GM21515 (cell line): ENCODE data around the gene ALOX15B.
"Not testable (repeated sequence)": the region's sequence is repeated elsewhere in the genome, so short reads cannot be mapped to it uniquely, and the experiment has no call there.

Experiments used
- ATAC-seq: cut with Tn5 transposase; IDR thresholded peaks from one replicate; pipeline ENCODE4 v1.9.1; 2021; ENCODE audit not compliant: unreplicated experiment

The ALOX15B gene

DNA sequence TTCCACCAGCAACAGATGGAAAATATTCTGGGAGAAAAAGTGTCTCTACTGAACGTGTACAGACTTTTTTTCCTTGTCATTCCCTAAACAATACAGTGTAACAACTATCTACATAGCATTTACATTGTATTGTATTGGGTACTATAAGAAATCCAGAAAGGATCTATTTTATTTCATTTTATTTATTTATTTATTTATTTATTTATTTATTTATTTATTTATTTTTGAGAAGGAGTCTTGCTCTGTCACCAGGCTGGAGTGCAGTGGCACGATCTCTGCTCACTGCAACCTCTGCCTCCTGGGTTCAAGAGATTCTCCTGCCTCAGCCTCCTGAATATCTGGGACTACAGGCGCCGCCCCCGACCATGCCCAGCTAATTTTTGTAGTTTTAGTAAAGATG is 39.1 kb downstream of the ALOX15B start:
- ATAC-seq = not testable (repeated sequence)

DNA sequence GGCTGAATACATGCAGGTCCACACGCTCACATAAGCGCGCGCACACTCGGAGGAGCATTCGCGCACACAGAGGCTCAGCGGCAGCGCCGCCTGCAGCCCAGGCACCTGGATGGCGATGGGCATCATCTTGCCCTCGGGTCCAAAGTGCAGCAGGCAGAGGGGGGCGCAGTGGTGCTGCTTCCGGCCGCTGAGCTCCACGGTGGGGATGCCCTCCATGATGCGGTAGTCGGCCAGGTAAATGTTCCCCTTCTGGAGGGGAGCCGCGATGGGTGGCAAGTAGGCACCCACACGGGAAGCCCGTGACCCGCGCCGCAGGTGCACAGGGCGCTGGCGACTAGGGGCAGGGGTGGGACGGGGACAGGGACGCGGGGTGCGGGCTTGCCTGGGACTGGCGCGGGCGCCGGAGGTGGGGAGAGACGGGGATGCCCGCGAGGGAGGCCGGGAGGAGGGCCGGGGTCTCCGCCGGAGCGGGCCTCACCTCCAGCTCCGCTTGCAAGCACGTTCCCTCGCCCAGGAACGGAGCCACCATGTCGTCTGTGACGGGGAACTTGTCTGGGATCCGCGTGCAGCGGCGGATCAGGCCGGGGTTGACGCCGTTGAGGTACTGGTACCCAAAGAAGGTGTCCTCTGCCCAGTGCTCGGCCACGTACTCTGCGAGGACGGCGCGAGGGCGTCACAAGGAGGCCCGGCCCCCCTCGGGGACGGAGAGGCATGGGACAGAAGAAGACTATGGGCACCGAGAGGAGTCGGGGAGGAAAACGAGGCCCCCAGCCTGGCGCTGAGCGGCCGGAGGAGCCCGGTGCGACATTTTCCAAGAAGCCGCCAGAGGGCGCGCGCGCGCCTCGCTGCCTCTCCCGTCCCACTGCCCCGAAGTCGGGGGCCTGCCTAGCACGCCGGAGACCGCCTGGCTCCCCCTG is 40.7 kb downstream of the ALOX15B start:
- no peak for ATAC-seq

GRCh38 chr17:8080208-8080798 is 41.4 kb downstream of the ALOX15B start:
- ATAC-seq = no peak

- no peak for ATAC-seq
Measured at GRCh38 chr17:8080799-8081219, 42.0 kb downstream of the ALOX15B start.

DNA sequence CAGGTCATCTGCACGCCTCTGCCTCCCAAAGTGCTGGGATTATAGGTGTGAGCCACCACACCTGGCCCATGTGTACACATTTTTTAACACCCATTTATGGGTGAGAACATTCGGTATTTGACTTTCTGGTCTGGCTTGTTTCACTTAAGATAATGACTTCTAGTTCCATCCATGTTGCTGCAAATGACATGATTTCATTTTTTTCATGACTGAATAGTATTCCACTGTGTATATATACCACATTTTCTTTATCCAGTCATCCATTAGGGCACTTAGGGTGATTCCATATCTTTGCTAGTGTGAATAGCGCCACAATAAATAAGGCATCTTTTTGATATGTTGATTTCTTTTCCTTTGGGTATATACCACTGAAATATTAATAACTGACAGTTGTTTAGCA is 43.0 kb downstream of the ALOX15B start:
- no peak for ATAC-seq

DNA sequence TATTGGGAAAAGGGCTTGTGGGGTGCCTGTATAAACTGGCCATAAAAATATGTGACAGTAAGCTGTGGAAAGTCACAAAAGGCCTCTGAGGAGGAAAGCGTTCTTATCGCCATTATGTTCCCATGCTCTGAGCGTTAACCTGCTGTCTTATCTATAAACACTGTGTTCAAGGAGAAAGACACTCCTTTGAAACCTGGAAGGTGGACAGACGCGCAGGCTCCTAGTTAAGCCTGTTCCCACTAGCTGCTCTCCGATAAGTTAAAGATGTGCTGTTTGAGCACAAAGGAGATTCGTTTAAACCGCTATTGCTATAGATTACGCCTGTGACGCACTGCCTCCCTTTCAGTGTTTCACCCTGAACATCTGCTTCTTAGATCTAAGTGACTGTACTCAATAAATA is 43.4 kb downstream of the ALOX15B start:
- ATAC-seq = no peak

DNA sequence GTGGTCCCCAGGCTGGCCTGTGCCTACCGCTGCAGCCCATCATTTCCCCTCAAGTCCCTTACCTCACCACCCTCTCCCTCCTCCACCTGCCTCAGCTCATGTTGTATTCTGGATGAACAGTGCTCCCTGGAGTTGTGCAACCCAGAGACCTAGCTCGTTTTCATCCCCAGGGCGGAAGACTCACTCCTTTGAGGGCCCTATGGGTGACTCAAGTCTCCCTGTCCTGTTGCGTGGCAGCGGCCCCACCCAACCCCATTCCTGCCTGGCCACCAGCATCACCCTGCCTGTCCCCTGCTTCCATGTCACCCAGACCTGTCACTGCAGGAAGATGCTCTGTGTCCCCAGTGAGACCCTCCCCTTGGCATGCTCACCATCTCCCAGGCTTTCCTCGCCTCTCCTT is 45.4 kb downstream of the ALOX15B start:
- ATAC-seq = no peak

GRCh38 chr17:8087075-8087951 is 48.5 kb downstream of the ALOX15B start, which contains the start of gene ALOX12B:
Gene ALOX12B (minus strand): TSS chr17:8087716. CDS start chr17:8087442, 274 bp downstream.
- ATAC-seq = no peak

- ATAC-seq = no peak
Measured at GRCh38 chr17:8087952-8088230, 49.0 kb downstream of the ALOX15B start.

DNA sequence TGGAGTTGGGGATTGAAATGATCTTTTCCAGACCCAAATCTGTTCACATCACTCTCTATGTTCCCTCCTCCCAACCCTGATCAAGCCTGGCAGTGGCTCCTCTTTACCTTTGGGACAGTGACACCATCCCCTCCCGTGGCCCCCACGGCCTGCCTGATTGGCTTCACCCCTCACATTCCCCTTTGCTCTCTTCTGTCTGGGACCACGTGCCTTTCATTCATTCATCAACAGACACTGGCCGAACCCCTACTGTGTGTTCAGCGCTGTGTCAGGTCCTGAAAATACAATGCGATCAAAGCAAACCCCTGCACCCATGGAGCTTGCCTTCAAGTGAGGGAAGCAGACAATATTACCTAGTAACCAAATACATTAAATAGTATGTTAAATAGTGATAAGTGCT is 50.9 kb downstream of the ALOX15B start:
- no peak for ATAC-seq

GRCh38 chr17:8091033-8091687 is 52.3 kb downstream of the ALOX15B start:
- no peak for ATAC-seq

DNA sequence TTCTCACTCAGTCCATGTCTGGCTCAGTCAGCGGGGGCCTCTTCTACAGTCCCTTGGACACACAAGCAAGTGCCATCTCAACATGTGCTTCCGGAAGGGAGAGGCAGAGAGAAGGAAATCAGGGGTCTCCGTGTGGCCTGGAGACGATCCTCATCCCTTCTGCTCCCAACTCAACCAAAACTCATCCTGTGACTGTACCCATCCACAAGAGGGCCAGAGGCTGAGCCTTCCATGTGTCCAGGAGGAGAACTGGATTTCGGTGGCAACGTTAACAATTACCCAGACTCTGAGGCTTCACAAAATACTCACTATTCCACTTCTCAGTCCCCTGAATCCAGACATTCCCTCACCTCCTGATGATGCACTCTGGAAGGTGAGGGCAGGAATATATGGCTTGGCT is 56.5 kb downstream of the ALOX15B start:
- no peak for ATAC-seq

DNA sequence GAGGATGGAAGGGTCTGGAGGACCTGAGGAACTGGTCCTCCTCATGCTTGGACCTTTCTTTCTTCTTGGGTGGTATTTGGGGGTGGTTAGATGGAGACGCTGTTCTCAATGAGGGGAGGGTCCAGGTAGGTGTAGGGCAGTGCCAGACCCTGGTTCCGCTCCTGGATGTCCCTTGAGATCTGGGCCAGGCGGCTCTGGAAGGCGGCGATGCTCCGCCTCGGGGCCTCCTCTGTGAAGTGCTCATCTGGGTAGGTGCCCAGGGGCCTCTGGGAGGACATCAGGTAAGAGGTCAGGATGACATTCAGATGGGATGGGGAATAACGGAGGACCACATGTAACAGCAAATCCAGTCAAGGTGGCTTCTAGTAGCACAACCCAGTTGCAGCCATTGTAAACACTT is 57.7 kb downstream of the ALOX15B start:
- ATAC-seq = no peak
